Measurements from ENCODE around the gene LSM4. TPM values are rescaled to one million over a fixed set of nuclear protein-coding genes. Genes with fewer than 3 reads are reported as not detected.
A peak's percentile ranks its signal among the peaks of the same experiment; 100 is the strongest.

The LSM4 gene
- total and polyA plus RNA-seq, 2 of the 13 experiments (the other 11 are each of a cell fraction or from before 2014, with no cell fraction given), result 65.8 to 166 TPM

DNA sequence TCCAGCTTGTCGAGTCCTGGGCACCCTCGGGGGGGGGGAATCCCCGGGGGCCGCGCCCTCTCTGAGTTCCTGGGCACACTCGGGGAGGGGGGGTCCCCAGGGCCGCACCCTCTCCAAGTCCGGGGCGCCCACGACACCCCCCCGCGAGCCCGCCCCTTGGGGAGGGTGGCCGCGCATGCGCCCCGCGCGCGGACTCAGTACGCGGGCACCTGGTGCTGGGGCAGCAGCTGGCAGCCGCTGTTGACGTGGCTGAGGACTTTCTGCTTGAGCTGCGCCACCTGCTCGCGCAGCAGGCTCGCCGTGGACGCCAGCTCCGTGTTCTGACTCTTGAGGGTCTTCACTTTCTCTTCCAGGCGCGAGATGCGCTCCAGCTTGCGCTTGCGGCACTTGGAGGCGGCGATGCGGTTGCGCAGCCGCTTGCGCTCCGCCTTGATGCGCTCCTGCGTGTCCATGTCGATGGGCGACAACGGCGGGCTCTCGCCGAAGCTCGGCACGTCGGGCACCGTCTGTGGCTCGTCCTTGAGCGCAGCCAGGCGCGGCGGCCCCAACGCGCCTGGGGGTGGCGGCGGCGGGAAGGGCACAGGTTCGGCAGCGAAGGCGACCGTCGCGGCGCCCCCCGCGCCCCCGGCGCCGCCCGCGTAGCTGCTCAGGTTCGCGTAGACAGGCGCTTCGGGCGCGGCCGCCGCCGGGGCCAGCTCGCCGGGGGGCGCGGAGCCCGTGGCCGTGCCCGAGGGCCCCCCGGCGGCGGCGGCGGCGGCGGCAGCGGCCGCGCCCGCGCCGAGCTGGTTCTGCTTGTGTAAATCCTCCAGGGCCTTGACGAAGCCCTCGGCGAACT is 42.4 kb downstream of the LSM4 start (continued):
- TF ChIP-seq RBM22 (optimal IDR thresholded peaks at IDR 0.05; ENCODE audit: low read length) (no peak), ZNF781 (CRISPR knock-in tag; IDR thresholded peaks at IDR 0.05; ENCODE audit: borderline replicate concordance, not compliant biosample characterization) (no peak), ZNF550 (CRISPR knock-in tag; IDR thresholded peaks at IDR 0.05; ENCODE audit: borderline replicate concordance) (no peak), POLR2A (IDR thresholded peaks at IDR 0.05; ENCODE audit: insufficient read depth in 1 of 2, low read depth in 2 of 2, low read length in 2 of 2) (peak; percentile 75 to 81), KMT2B (CRISPR knock-in tag; IDR thresholded peaks at IDR 0.05) (no peak; the same call in 1 of the 2 replicates), HES4 (CRISPR knock-in tag; IDR thresholded peaks at IDR 0.05; ENCODE audit: borderline replicate concordance) (no peak), ZNF678 (CRISPR knock-in tag; IDR thresholded peaks at IDR 0.05) (no peak), POLR2AphosphoS5 (IDR thresholded peaks at IDR 0.05; ENCODE audit: low read depth, low read length) (peak; percentile 70), CHD2 (IDR thresholded peaks at IDR 0.05; ENCODE audit: low read depth, low read length) (no peak), ZNF563 (CRISPR knock-in tag; IDR thresholded peaks at IDR 0.05) (no peak; the same call in none of the 2 replicates), ATF7 (IDR thresholded peaks at IDR 0.05) (no peak), ATF7 (CRISPR knock-in tag; IDR thresholded peaks at IDR 0.05) (no peak), GATAD2A (CRISPR knock-in tag; IDR thresholded peaks at IDR 0.05) (no peak), ZNF143 (CRISPR knock-in tag; IDR thresholded peaks at IDR 0.05) (peak; percentile 28; the same call in 1 of the 2 replicates), ZNF430 (CRISPR knock-in tag; IDR thresholded peaks at IDR 0.05) (peak; percentile 56; the same call in 1 of the 2 replicates)
- TF ChIP-seq, protein P1, sequence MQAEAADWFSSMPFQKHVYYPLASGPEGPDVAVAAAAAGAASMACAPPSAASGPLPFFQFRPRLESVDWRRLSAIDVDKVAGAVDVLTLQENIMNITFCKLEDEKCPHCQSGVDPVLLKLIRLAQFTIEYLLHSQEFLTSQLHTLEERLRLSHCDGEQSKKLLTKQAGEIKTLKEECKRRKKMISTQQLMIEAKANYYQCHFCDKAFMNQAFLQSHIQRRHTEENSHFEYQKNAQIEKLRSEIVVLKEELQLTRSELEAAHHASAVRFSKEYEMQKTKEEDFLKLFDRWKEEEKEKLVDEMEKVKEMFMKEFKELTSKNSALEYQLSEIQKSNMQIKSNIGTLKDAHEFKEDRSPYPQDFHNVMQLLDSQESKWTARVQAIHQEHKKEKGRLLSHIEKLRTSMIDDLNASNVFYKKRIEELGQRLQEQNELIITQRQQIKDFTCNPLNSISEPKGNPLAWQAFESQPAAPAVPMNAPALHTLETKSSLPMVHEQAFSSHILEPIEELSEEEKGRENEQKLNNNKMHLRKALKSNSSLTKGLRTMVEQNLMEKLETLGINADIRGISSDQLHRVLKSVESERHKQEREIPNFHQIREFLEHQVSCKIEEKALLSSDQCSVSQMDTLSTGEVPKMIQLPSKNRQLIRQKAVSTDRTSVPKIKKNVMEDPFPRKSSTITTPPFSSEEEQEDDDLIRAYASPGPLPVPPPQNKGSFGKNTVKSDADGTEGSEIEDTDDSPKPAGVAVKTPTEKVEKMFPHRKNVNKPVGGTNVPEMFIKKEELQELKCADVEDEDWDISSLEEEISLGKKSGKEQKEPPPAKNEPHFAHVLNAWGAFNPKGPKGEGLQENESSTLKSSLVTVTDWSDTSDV (CRISPR knock-in tag; IDR thresholded peaks at IDR 0.05), result no peak
- TF ChIP-seq, protein P2, sequence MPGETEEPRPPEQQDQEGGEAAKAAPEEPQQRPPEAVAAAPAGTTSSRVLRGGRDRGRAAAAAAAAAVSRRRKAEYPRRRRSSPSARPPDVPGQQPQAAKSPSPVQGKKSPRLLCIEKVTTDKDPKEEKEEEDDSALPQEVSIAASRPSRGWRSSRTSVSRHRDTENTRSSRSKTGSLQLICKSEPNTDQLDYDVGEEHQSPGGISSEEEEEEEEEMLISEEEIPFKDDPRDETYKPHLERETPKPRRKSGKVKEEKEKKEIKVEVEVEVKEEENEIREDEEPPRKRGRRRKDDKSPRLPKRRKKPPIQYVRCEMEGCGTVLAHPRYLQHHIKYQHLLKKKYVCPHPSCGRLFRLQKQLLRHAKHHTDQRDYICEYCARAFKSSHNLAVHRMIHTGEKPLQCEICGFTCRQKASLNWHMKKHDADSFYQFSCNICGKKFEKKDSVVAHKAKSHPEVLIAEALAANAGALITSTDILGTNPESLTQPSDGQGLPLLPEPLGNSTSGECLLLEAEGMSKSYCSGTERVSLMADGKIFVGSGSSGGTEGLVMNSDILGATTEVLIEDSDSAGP (CRISPR knock-in tag; IDR thresholded peaks at IDR 0.05; ENCODE audit: borderline replicate concordance), result peak; percentile 22; the same call in 1 of the 2 replicates
- TF ChIP-seq, protein P3, sequence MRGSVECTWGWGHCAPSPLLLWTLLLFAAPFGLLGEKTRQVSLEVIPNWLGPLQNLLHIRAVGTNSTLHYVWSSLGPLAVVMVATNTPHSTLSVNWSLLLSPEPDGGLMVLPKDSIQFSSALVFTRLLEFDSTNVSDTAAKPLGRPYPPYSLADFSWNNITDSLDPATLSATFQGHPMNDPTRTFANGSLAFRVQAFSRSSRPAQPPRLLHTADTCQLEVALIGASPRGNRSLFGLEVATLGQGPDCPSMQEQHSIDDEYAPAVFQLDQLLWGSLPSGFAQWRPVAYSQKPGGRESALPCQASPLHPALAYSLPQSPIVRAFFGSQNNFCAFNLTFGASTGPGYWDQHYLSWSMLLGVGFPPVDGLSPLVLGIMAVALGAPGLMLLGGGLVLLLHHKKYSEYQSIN (CRISPR knock-in tag; IDR thresholded peaks at IDR 0.05; ENCODE audit: borderline replicate concordance), result no peak
- TF ChIP-seq, protein P4, sequence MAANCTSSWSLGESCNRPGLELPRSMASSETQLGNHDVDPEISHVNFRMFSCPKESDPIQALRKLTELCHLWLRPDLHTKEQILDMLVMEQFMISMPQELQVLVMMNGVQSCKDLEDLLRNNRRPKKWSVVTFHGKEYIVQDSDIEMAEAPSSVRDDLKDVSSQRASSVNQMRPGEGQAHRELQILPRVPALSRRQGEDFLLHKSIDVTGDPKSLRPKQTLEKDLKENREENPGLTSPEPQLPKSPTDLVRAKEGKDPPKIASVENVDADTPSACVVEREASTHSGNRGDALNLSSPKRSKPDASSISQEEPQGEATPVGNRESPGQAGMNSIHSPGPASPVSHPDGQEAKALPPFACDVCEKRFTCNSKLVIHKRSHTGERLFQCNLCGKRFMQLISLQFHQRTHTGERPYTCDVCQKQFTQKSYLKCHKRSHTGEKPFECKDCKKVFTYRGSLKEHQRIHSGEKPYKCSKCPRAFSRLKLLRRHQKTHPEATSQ (CRISPR knock-in tag; IDR thresholded peaks at IDR 0.05; ENCODE audit: borderline replicate concordance), result no peak
